Measurements from ENCODE around the gene SNAI1.
"Not testable (repeated sequence)": the region's sequence is repeated elsewhere in the genome, so short reads cannot be mapped to it uniquely, and the experiment has no call there.

Gene SNAI1

GRCh38 chr20:50011597-50011996 lies 28.8 kb downstream of the SNAI1 start:
- DNase-seq (ENCODE audit: low read depth in 3 of 3, low spot score in 1 of 3): not testable (repeated sequence)

GRCh38 chr20:50012282-50013263 lies 29.8 kb downstream of the SNAI1 start:
- DNase-seq (ENCODE audit: low read depth in 3 of 3, low spot score in 1 of 3): no peak

GRCh38 chr20:50013976-50014375 lies 31.2 kb downstream of the SNAI1 start:
- DNase-seq (ENCODE audit: low read depth in 3 of 3, low spot score in 1 of 3): no peak

- DNase-seq (ENCODE audit: low read depth in 3 of 3, low spot score in 1 of 3): no peak
Measured at GRCh38 chr20:50014570-50015562, 32.1 kb downstream of the SNAI1 start.

GRCh38 chr20:50015636-50015992 lies 32.8 kb downstream of the SNAI1 start:
- no peak for DNase-seq (ENCODE audit: low read depth in 3 of 3, low spot score in 1 of 3)

- no peak for DNase-seq (ENCODE audit: low read depth in 3 of 3, low spot score in 1 of 3)
Measured at GRCh38 chr20:50015993-50016770, 33.4 kb downstream of the SNAI1 start.

- no peak for DNase-seq (ENCODE audit: low read depth in 3 of 3, low spot score in 1 of 3)
Measured at GRCh38 chr20:50017160-50017559, 34.4 kb downstream of the SNAI1 start.

- no peak for DNase-seq (ENCODE audit: low read depth in 3 of 3, low spot score in 1 of 3)
Measured at GRCh38 chr20:50017576-50018248, 34.9 kb downstream of the SNAI1 start.

- DNase-seq (ENCODE audit: low read depth in 3 of 3, low spot score in 1 of 3): no peak
Measured at GRCh38 chr20:50019466-50020256, 36.9 kb downstream of the SNAI1 start.

GRCh38 chr20:50020288-50020687 lies 37.5 kb downstream of the SNAI1 start:
- no peak for DNase-seq (ENCODE audit: low read depth in 3 of 3, low spot score in 1 of 3)

- no peak for DNase-seq (ENCODE audit: low read depth in 3 of 3, low spot score in 1 of 3)
Measured at GRCh38 chr20:50022676-50023075, 39.9 kb downstream of the SNAI1 start.

- no peak for DNase-seq (ENCODE audit: low read depth in 3 of 3, low spot score in 1 of 3)
Measured at GRCh38 chr20:50023116-50023805, 40.5 kb downstream of the SNAI1 start.

GRCh38 chr20:50026746-50027575 lies 44.2 kb downstream of the SNAI1 start:
- no peak for DNase-seq (ENCODE audit: low read depth in 3 of 3, low spot score in 1 of 3)

- no peak for DNase-seq (ENCODE audit: low read depth in 3 of 3, low spot score in 1 of 3)
Measured at GRCh38 chr20:50027611-50028105, 44.9 kb downstream of the SNAI1 start.

- no peak for DNase-seq (ENCODE audit: low read depth in 3 of 3, low spot score in 1 of 3)
Measured at GRCh38 chr20:50029083-50029696, 46.4 kb downstream of the SNAI1 start.

GRCh38 chr20:50029697-50030461 lies 47.1 kb downstream of the SNAI1 start:
- DNase-seq (ENCODE audit: low read depth in 3 of 3, low spot score in 1 of 3): no peak
